ENCODE results near the gene KATNAL2.

DNA sequence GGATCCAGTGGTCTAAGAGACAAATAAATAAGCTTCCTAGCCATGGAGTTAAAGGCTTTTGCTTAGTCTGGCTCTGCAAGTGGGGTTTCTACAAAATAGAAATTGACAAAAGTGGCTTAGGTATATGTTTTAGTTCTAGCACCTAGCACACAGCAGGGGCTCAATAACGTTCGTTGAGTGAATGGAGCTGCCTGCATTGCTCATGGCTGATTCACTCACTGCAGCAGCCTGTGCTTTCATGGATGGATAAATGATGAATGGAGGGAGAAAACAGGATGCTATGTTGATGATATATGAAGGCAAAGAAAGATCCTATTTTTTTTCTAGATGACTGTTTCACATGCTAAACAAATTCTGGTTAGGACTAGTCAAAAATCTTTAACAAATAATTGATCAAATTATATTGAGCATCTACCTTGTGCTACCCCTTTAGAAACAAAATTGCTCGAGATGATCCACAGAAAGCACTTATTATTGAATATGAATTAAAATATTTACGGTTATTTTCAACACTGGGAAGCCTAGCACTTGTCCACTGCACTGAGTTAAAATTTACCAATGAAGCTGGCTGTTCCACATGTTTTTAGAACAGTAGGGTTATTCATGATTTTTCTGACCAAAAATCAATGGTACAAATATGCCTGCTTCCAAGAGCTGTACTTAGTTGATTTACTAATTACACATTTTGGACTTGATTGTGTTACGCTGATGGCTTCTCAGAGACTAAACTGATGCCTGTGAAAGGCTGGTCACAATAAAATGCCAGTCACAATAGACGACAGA, 193.3 kb downstream of the KATNAL2 start:
- TF ChIP-seq, protein P1, sequence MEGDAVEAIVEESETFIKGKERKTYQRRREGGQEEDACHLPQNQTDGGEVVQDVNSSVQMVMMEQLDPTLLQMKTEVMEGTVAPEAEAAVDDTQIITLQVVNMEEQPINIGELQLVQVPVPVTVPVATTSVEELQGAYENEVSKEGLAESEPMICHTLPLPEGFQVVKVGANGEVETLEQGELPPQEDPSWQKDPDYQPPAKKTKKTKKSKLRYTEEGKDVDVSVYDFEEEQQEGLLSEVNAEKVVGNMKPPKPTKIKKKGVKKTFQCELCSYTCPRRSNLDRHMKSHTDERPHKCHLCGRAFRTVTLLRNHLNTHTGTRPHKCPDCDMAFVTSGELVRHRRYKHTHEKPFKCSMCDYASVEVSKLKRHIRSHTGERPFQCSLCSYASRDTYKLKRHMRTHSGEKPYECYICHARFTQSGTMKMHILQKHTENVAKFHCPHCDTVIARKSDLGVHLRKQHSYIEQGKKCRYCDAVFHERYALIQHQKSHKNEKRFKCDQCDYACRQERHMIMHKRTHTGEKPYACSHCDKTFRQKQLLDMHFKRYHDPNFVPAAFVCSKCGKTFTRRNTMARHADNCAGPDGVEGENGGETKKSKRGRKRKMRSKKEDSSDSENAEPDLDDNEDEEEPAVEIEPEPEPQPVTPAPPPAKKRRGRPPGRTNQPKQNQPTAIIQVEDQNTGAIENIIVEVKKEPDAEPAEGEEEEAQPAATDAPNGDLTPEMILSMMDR (IDR thresholded peaks at IDR 0.05; ENCODE audit: poor library complexity) = no peak
- TF ChIP-seq EZH2 (IDR thresholded peaks at IDR 0.05; ENCODE audit: borderline replicate concordance) (no peak), EZH2phosphoT487 (IDR thresholded peaks at IDR 0.05; ENCODE audit: low read depth, severe bottlenecking, unreplicated experiment) (no peak)
